Islet of Langerhans (tissue), 1 donor: ENCODE measurements around the gene WDR7.

Experiments used
- FAIRE-seq: peaks from one replicate; lab custom pipeline; 2011; peaks lifted over from hg19 to GRCh38; lab: Jason Lieb, UNC

WDR7 gene

GRCh38 chr18:57048859-57049258, 397.7 kb downstream of the WDR7 start:
- no peak for FAIRE-seq

DNA sequence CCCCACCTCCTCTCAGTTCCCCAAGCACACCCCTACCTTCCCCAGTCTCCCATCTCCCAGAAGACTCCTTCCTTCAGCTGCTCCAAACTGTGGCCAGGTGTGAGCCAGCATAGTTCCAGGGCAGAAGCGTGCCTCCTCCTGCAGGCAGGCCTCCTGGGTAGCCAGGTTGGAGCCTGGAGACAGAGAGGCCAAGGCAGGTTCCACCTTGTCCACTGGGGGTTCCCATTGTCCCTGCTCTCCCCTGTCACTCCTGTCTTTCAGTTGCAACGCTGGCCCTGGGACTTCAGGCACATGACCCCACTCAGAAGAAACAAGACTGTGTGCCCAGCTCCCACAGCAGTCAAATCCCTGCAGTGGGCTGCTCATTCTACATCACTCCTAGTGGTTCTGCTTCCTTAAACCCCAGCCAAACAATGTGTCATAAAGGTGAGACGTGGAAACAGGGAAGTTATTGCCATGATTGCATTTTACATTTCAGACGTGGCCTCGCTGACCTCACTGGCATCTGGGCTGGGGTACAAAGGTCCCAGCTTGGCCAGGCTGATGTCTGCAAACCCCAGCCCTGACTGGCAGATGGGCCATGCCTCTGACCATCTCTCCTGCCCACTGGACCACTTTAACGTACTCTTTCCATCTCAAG, 399.3 kb downstream of the WDR7 start:
- FAIRE-seq = no peak

DNA sequence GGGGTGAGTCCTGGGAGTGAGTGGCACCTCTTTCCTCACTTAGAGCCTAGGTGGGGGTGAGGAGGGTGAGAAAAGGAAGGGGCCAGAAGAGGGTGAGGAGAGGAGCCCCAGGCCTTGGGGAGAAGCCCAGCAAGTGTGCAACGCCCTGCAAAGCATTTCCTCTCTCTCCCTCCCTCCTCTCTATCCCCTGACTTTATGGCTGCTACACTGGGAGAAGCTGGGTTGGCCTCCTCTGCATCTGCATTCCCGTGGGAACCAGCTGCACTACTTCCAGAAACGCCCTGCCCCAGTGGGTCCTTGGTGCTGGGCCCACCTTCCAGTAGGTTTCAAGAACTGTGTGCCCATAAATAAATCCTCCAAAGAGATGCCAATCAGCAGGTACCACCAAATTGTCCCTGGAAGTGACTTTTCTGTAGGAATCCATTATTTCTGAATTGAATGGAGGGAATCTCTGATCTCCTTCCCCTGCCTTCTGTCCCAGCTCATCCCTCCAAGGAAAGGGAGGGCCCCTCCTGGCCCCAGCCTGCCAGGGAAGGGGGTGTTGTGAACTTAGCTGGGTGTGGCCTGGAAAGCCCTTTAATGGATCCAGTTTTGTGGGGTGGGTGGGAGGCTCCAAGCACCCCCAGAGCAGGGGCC, 400.0 kb downstream of the WDR7 start:
- FAIRE-seq = no peak

DNA sequence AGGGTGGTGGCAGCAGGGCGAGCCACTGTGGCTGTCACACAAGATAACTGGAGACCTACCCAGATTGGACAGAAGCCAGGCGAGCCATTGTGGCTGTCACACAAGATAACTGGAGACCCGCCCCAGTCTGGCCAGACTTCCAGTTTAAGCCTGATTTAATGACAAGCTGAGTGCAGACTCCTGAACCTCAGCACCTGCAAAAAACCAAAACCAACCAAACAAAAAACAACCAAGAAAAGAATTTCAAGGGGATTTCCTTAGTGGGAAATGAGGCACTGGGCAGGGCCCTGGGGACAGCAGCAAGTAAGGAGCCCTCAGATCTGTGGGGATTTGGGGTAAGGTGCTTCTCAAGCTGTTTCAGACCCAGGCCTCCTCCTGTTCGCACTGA, 400.5 kb downstream of the WDR7 start:
- no peak for FAIRE-seq

DNA sequence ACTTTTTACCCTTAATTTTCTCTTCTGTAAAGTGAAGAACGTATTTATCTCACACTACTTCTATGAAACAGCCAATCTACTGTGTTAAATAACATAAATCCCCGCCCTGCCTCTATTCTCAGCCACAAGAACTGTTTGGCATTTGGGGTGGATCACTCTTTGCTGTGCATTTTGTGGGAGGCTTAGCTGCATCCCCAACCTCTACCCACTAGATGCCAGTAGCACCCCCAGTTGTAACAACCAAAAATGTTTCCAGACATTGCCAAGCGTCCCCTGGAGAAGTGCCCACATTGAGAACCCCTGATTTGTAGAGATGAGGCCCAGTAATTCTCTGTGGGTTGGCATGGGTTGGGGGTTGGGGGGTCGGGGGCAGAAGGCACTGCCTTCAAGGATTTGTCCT, 401.0 kb downstream of the WDR7 start:
- FAIRE-seq = no peak

DNA sequence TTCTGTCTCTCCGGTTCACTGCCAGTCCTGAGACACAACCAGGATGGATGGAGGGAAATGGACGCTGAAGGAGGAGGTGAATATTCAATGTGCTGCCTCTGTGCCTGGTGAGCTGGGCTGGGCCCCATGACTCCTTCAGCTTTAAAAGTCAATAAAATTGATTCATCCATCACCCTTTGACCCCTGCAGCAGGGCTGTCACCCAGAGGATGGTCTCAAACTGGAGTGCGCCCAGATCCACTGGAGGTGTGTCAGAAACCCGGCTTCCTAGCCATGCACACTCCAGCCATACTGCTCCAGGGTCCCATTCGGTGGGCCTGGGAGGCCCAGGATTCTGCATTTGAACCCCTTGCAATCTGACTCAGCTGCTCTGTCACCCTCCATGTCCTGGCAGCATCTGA, 401.6 kb downstream of the WDR7 start:
- FAIRE-seq = no peak

- no peak for FAIRE-seq
These were observed 403.7 kb downstream of the WDR7 start for GRCh38 chr18:57054891-57055290.

GRCh38 chr18:57057890-57058289, 406.7 kb downstream of the WDR7 start:
- no peak for FAIRE-seq

GRCh38 chr18:57058734-57059133, 407.6 kb downstream of the WDR7 start:
- FAIRE-seq = no peak

DNA sequence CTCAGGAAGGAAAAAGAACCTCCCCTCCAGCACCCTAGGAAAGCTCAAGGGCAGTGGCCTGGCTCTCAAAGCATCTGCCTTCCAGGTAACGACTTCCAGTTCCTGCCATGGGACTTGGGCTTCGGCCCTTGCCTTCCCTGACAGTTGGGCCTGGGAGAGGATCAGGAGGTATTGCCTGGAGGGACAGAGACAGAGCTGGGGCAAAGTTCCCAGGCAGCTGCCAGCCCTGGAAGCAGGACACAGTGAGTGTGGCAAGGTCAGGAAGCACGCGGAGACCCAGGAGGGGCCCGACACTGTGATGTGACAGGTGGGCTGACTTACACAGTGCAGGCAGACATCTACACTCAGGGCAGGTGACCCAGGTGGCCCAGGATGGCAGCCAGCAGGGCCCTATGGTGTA, 408.2 kb downstream of the WDR7 start:
- FAIRE-seq = no peak

GRCh38 chr18:57060814-57061213, 409.7 kb downstream of the WDR7 start:
- FAIRE-seq = no peak

GRCh38 chr18:57062178-57062577, 411.0 kb downstream of the WDR7 start:
- no peak for FAIRE-seq

DNA sequence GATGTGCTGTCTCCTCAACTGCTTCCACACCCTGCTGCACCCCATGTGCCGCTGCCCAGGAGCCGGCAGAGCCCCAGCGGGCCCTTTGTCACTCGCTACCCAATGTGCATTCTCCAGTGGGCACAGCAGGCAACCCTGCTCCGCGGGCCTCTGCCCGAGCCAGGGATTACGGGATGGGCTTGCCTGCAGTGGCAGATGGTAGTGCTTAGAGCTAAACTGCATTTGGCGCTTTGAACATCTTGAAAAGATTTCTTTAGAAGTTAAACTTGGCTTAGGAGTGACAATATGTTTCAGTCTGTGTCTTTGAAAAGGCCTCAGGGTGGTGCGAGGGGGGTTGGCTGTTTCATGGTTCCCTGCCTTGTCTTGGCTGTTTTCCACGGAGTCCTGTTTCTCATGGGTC, 411.7 kb downstream of the WDR7 start:
- no peak for FAIRE-seq

DNA sequence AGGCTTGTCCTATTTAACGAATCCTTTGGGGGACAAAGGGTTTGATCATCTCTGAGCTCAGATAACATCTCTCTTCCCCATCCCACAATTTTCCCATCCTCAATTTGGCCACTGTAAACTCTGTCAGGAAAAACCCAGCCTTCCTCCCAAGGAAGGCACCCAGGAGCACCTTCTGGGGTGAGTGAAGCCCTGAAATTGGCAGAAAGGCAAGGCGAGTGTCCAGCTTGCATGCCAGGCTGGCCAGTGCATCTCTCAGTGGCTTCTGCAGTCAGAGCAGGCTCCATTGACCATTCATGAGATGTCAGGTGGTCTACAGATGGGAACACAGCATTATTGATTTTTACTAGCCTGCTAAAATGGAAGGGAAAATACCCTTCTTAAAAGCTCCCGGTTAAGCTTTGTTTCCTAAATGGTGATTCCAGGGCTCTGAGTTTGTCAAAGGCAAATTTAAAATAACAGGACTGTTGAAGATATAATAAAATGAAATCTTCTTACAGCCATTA, 412.5 kb downstream of the WDR7 start:
- FAIRE-seq = no peak

DNA sequence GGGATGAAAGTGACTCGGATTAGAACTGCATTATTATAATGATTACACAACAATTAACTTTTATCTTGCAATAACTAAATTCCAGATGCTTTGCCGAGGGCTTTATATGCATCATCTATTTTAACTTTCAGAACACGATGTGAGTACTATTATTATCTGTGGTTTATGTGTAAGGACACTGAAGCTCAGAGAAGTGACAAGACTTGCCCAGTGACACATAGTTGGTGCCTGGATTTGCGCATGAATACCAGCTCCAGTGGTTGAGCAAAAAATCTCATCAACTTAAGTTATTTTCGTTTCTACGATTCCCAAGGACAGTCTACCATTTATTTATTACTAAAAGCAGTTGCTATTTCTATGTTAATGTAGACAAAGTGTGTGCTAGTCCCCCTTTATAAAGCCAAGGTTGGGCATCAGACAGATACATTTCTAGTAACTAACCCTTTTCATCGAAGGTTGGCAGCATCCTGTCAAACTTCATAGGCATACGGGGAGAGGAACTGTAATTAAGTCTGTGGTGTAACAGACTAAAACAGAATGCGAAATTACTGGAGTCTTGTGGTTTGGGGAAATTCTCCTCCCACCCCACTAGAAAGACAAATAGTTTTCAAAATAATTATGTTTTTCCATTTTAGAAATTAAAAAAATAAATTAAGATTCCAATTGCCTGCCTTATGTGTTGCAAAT, 422.5 kb downstream of the WDR7 start:
- FAIRE-seq = no peak

- no peak for FAIRE-seq
These were observed 424.7 kb downstream of the WDR7 start for GRCh38 chr18:57075716-57076400.

DNA sequence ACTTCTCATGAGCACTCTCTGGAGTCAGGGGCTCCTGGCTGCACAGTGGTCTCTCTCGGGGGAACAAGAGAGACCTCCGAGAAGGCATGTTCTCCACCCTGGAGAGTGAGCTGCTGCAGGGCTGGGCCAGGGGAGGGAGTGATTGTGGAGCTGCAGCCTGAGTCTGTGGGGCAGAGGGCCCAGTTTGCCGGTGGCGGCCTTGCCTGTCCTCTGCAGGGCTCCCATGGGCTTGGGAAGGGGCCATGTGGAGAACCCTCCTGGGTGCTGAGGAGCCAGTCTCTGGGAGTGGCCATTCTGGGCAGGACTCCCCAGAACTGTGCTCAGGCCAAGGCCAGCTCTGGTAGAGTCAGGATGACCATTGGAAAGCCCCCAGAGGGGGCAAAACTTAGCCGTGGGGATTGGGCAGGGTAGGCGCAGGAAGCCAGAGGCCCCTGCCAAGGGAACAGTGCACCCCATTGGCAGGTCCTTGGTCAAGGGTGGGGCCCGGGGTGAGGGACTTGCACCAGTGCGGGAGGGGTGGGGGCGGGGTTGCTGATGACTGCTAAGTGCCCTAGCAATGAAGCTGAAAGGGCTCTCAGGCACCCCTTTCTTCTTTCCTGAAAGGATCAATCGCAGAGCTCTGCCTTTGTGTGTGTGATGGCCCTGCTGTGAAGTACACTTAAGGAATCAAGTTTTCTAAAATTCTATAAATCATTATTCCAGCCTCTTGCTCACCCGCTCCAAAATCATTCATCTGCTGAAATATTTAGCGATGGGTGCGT, 426.0 kb downstream of the WDR7 start:
- FAIRE-seq = no peak

- FAIRE-seq = no peak
These were observed 426.8 kb downstream of the WDR7 start for GRCh38 chr18:57077786-57078552.

GRCh38 chr18:57078614-57079013, 427.5 kb downstream of the WDR7 start:
- no peak for FAIRE-seq

DNA sequence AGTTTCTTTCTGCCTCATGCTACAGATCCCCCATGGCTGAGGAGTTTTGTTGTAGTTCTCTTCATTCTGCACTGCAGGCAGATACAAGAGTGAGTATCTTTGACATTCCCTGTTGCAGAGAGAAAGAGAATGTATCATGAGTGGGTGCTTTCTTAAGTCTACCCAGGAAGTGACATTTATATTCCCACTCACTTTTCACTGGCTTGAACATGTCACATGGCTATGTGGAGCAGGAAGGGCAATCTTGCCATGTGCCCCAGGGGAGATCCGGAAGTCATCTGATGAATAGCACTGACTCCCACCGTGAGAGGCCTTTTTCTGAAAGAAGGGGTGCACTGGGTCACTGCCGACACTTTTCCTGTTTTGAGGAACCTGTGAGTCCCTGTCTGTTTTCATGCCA, 429.3 kb downstream of the WDR7 start:
- no peak for FAIRE-seq

DNA sequence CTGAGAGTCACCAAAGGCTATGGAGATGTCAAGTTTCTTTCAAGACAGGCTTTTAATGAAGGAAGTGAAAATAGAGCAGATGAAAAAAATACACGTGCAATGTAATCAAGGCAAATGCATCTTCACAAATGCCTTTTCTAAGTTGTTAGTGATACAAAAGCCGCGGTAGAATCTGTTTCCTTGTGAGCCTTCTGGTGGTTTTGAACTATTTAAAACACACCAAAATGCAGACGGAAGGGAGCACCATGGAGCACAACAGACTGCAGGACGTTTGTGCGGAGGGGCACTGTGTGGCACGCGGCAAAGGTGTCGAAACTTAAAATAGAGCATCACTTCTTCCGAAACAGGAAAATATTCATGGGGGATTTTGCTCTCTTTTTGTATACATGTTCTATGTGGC, 430.7 kb downstream of the WDR7 start:
- FAIRE-seq = no peak

DNA sequence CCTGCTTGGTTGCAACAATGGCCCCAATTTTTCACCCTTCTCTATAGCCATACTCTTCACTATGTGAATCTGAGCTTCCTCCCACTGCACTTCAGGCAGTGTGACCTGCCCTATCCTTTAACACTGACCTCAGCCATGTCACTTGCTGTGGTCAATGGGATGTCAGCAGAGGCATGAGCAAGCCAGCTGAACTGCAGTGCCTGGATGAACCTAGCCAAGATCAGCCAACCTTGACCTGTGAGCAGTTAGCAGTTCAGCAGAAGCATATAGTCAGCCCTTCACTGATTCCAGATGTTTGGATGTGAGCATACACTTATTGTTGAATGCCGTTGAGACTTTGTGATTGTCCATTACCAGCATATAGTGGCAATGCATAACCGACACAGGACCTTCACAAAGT, 432.3 kb downstream of the WDR7 start:
- no peak for FAIRE-seq
